Stimulated activated naive CD8-positive, alpha-beta T cell treated with anti-CD3 and anti-CD28 coated beads, Interleukin-15, Interleukin-2, amounts not matched to agents 100 ng/mL and 50 ng/mL, for 24 hours (primary cell): ENCODE results near the gene GART.

Source experiments
- H3K27ac Mint-ChIP-seq: one replicate; pipeline ENCODE4 v1.8.0; 2021; ENCODE audit warnings: mild to moderate bottlenecking, mixed read lengths
- H3K27me3 Mint-ChIP-seq: one replicate; pipeline ENCODE4 v1.8.0; 2021; ENCODE audit warnings: mixed read lengths
- H3K36me3 Mint-ChIP-seq: one replicate; pipeline ENCODE4 v1.8.0; 2021; ENCODE audit warnings: low read depth, mixed read lengths
- H3K4me1 Mint-ChIP-seq: one replicate; pipeline ENCODE4 v1.8.0; 2021; ENCODE audit warnings: low read depth, mixed read lengths
- H3K4me3 Mint-ChIP-seq: one replicate; pipeline ENCODE4 v1.8.0; 2021; ENCODE audit warnings: mild to moderate bottlenecking, mixed read lengths
- H3K9me3 Mint-ChIP-seq: one replicate; pipeline ENCODE4 v1.8.0; 2021; ENCODE audit warnings: mixed read lengths

Gene GART

GRCh38 chr21:33561373-33561772 lies 19.5 kb upstream of the GART start:
- no peak overlapping the region for H3K4me3 Mint-ChIP-seq
- no peaks in the 10 kb centered on the region for H3K27me3 Mint-ChIP-seq
- no peaks in the 10 kb centered on the region for H3K9me3 Mint-ChIP-seq
- peaks cover 61% of the 10 kb centered on the region for H3K4me1 Mint-ChIP-seq
- H3K27ac Mint-ChIP-seq, result peak overlapping the region; percentile 63
- H3K36me3 Mint-ChIP-seq, result peaks cover 78% of the 10 kb centered on the region

- no peak overlapping the region for H3K4me3 Mint-ChIP-seq
- H3K36me3 Mint-ChIP-seq, result peaks cover 82% of the 10 kb centered on the region
- H3K27me3 Mint-ChIP-seq, result no peaks in the 10 kb centered on the region
- peaks cover 61% of the 10 kb centered on the region for H3K4me1 Mint-ChIP-seq
- peak overlapping the region; percentile 63 for H3K27ac Mint-ChIP-seq
- no peaks in the 10 kb centered on the region for H3K9me3 Mint-ChIP-seq
Observed at GRCh38 chr21:33560965-33561364, 19.0 kb upstream of the GART start.

DNA sequence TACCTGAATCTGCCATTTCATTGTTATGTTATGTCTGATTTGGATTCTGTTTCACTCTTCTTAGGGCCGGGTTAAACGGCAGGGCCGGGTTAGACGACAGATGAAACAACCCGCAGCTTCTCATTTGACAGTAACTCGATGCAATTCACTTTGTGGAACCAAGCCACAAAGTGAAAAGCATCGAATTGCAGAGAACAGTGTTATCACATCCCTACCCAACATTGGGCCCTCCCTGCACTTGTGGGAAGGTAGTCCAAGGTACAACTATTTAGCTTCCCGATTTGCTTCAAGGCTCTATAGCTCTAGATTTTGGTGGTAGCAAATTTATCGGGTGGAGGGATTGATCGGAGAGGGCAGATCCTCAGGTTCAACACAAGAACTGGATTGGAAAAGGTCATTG lies 17.9 kb upstream of the GART start:
- peaks cover 92% of the 10 kb centered on the region for H3K36me3 Mint-ChIP-seq
- H3K4me3 Mint-ChIP-seq, result no peak overlapping the region
- H3K9me3 Mint-ChIP-seq, result no peaks in the 10 kb centered on the region
- H3K4me1 Mint-ChIP-seq, result peaks cover 70% of the 10 kb centered on the region
- no peaks in the 10 kb centered on the region for H3K27me3 Mint-ChIP-seq
- peak overlapping the region; percentile 36 for H3K27ac Mint-ChIP-seq

GRCh38 chr21:33558777-33559421 lies 17.0 kb upstream of the GART start:
- Mint-ChIP-seq H3K27me3 (no peaks in the 10 kb centered on the region), H3K9me3 (no peaks in the 10 kb centered on the region), H3K27ac (peak overlapping the region; percentile 34), H3K4me1 (peaks cover 79% of the 10 kb centered on the region), H3K36me3 (peaks cover 95% of the 10 kb centered on the region), H3K4me3 (no peak overlapping the region)

- Mint-ChIP-seq H3K4me1 (peaks cover 86% of the 10 kb centered on the region), H3K36me3 (peaks cover 94% of the 10 kb centered on the region), H3K9me3 (no peaks in the 10 kb centered on the region), H3K27ac (no peak overlapping the region), H3K27me3 (no peaks in the 10 kb centered on the region), H3K4me3 (no peak overlapping the region)
Observed at GRCh38 chr21:33557447-33557846, 15.5 kb upstream of the GART start.

DNA sequence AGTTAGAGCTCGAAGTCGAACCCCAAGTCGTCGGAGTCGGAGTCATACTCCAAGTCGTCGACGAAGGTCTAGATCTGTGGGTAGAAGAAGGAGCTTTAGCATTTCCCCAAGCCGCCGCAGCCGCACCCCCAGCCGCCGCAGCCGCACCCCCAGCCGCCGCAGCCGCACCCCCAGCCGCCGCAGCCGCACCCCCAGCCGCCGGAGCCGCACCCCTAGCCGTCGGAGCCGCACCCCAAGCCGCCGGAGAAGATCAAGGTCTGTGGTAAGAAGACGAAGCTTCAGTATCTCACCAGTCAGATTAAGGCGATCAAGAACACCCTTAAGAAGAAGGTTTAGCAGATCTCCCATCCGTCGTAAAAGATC lies 13.0 kb upstream of the GART start:
- Mint-ChIP-seq H3K36me3 (peaks cover 92% of the 10 kb centered on the region), H3K27ac (no peak overlapping the region), H3K4me3 (peak overlapping the region; percentile 51), H3K27me3 (no peaks in the 10 kb centered on the region), H3K9me3 (no peaks in the 10 kb centered on the region), H3K4me1 (peaks cover 70% of the 10 kb centered on the region)

DNA sequence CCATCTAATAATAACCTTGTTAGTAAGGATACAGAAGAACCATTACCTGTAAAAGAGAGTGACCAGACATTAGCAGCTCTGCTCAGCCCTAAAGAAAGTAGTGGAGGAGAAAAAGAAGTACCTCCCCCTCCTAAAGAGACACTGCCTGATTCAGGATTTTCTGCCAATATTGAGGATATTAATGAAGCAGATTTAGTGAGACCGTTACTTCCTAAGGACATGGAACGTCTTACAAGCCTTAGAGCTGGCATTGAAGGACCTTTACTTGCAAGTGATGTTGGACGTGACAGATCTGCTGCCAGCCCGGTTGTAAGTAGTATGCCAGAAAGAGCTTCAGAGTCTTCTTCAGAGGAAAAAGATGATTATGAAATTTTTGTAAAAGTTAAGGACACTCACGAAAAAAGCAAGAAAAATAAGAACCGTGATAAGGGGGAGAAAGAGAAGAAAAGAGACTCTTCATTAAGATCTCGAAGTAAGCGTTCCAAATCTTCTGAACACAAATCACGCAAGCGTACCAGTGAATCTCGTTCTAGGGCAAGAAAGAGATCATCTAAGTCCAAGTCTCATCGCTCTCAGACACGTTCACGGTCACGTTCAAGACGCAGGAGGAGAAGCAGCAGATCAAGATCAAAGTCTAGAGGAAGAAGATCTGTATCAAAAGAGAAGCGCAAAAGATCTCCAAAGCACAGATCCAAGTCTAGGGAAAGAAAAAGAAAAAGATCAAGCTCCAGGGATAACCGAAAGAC lies 12.5 kb upstream of the GART start:
- Mint-ChIP-seq H3K9me3 (no peaks in the 10 kb centered on the region), H3K36me3 (peaks cover 92% of the 10 kb centered on the region), H3K27me3 (no peaks in the 10 kb centered on the region), H3K4me1 (peaks cover 71% of the 10 kb centered on the region), H3K4me3 (peak overlapping the region; percentile 35), H3K27ac (peak overlapping the region; percentile 34)

- Mint-ChIP-seq H3K4me1 (peaks cover 70% of the 10 kb centered on the region), H3K9me3 (no peaks in the 10 kb centered on the region), H3K27ac (no peak overlapping the region), H3K27me3 (no peaks in the 10 kb centered on the region), H3K36me3 (peaks cover 92% of the 10 kb centered on the region), H3K4me3 (no peak overlapping the region)
Observed at GRCh38 chr21:33552999-33553598, 11.2 kb upstream of the GART start.

GRCh38 chr21:33552093-33552998 lies 10.4 kb upstream of the GART start:
- Mint-ChIP-seq H3K4me1 (peaks cover 66% of the 10 kb centered on the region), H3K9me3 (no peaks in the 10 kb centered on the region)

GRCh38 chr21:33551664-33552063 lies 9.7 kb upstream of the GART start:
- no peaks in the 10 kb centered on the region for H3K9me3 Mint-ChIP-seq
- H3K4me1 Mint-ChIP-seq, result peaks cover 59% of the 10 kb centered on the region
- no peak overlapping the region for H3K4me3 Mint-ChIP-seq
- peaks cover 90% of the 10 kb centered on the region for H3K36me3 Mint-ChIP-seq
- H3K27ac Mint-ChIP-seq, result no peak overlapping the region
- H3K27me3 Mint-ChIP-seq, result no peaks in the 10 kb centered on the region

More at GRCh38 chr21:33552093-33552998, 10.4 kb upstream of the GART start:
- Mint-ChIP-seq H3K27me3 (no peaks in the 10 kb centered on the region), H3K36me3 (peaks cover 90% of the 10 kb centered on the region), H3K4me3 (peak overlapping the region; percentile 39), H3K27ac (no peak overlapping the region)

- peaks cover 87% of the 10 kb centered on the region for H3K36me3 Mint-ChIP-seq
- H3K4me1 Mint-ChIP-seq, result peaks cover 57% of the 10 kb centered on the region
- H3K9me3 Mint-ChIP-seq, result no peaks in the 10 kb centered on the region
- no peaks in the 10 kb centered on the region for H3K27me3 Mint-ChIP-seq
- H3K4me3 Mint-ChIP-seq, result no peak overlapping the region
- H3K27ac Mint-ChIP-seq, result no peak overlapping the region
Observed at GRCh38 chr21:33550772-33551660, 9.1 kb upstream of the GART start.

- H3K4me1 Mint-ChIP-seq, result peaks cover 57% of the 10 kb centered on the region
- H3K36me3 Mint-ChIP-seq, result peaks cover 84% of the 10 kb centered on the region
- no peaks in the 10 kb centered on the region for H3K27me3 Mint-ChIP-seq
- peak overlapping the region; percentile 41 for H3K27ac Mint-ChIP-seq
- H3K9me3 Mint-ChIP-seq, result no peaks in the 10 kb centered on the region
- H3K4me3 Mint-ChIP-seq, result no peak overlapping the region
Observed at GRCh38 chr21:33549848-33550771, 8.2 kb upstream of the GART start.

GRCh38 chr21:33546086-33546485 lies 4.2 kb upstream of the GART start:
- Mint-ChIP-seq H3K4me1 (peaks cover 48% of the 10 kb centered on the region), H3K27me3 (no peaks in the 10 kb centered on the region), H3K4me3 (peak overlapping the region; percentile 97), H3K27ac (peak overlapping the region; percentile 72), H3K36me3 (peaks cover 76% of the 10 kb centered on the region), H3K9me3 (no peaks in the 10 kb centered on the region)
